HG03159 (cell line): Measurements from ENCODE around the gene TMEM14B.
"Not testable (repeated sequence)": the region's sequence is repeated elsewhere in the genome, so short reads cannot be mapped to it uniquely, and the experiment has no call there.

Experiments
- ATAC-seq: cut with Tn5 transposase; IDR thresholded peaks from one replicate; pipeline ENCODE4 v1.9.1; 2021; ENCODE audit warnings: mild to moderate bottlenecking, moderate library complexity; ENCODE audit not compliant: unreplicated experiment

TMEM14B gene

DNA sequence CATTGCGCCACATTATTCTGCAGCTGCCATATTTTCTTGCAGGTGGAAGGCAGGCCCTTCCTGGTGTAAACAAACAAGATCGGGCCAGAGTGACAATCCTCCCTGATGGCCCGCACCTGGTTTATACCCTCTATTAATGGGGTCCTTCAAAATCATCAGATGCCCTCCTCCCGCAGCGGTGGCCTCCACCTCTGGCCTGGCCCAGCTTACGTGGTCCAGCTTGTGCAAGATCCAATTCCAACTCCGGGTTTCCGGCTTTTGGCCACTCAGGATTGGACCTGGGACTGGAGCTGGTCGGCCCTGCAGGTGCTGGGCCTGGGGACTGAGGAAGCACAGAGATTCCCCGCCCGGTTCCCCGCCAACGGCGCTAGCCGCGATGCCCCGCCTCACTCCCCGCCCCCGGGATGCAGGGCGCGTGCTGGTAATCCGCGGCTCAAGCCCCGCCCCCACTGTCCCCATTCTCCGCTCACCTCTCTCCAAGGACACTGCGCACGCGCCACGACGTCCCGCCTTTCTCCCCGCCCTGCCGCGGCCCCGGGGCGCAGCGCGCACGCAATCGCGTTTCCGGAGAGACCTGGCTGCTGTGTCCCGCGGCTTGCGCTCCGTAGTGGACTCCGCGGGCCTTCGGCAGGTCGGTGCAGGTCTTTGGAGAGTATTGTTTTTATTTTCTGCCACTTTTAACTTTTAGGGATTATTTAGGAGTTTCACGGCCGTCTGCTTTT lies at the start of gene TMEM14B:
Gene TMEM14B (plus strand): TSS at position 555 of the 722 bp plus-strand sequence. CDS start 1,441 bp downstream, outside the sequence.
- ATAC-seq: peak; percentile 96

DNA sequence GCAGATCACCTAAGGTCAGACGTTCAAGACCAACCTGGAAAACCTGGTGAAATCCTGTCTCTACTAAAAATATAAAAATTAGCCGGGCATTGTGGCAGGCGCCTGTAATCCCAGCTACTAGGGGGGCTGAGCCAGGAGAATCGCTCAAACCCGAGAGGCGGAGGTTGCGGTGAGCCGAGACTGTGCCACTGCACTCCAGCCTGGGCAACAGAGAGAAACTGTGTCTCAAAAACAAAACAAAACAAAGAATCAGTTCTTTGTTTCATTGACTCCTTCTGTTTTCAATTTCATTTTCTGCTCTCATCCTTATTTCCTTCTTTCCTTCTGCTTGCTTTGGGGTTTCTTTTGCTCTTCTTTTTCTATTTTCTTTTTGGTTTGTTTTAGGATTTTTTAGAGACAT lies 33.6 kb upstream of the TMEM14B start:
- ATAC-seq: no peak

DNA sequence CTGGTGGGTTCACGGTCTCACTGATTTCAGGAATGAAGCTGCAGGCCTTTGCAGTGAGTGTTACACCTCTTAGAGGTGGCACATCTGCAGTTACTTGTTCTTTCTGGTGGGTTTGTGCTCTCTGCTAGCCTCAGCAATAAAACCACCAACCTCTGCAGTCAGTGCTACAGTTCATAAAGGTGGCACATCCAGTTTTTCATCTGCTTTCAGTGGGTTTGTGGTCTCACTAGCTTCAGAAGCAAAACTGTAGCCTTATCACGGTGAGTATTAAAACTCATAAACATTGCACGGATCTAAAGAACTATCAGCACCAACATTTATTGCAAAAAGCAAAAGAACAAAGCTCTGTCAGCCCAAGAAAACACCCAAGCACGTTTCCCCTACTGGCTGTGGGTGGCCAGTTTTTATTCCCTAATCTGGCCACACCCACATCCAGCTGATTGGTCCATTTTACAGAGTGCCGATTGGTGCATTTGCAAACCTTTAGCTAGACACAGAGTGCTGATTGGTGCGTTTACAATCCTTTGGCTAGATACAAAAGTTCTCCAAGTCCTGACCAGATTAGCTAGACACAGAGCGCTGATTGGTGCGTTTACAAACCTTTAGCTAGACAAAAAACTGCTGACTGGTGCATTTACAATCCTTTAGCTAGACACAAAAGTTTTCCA lies 28.2 kb upstream of the TMEM14B start:
- no peak for ATAC-seq

DNA sequence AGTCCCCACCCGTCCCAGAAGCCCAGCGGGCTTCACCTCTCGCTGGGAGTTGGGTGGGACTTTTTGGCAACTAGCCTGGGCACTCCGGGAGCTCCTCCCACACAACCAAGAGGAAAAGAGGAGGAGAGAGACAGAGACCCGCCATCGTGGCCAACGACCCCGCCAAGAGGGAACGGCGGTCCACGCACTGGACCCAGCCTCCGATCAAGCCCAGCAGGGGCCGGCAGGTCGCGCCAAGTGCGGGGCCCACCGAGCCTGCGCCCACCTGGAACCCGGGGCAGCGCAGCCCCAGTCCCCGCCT lies 27.7 kb upstream of the TMEM14B start:
- no peak for ATAC-seq

DNA sequence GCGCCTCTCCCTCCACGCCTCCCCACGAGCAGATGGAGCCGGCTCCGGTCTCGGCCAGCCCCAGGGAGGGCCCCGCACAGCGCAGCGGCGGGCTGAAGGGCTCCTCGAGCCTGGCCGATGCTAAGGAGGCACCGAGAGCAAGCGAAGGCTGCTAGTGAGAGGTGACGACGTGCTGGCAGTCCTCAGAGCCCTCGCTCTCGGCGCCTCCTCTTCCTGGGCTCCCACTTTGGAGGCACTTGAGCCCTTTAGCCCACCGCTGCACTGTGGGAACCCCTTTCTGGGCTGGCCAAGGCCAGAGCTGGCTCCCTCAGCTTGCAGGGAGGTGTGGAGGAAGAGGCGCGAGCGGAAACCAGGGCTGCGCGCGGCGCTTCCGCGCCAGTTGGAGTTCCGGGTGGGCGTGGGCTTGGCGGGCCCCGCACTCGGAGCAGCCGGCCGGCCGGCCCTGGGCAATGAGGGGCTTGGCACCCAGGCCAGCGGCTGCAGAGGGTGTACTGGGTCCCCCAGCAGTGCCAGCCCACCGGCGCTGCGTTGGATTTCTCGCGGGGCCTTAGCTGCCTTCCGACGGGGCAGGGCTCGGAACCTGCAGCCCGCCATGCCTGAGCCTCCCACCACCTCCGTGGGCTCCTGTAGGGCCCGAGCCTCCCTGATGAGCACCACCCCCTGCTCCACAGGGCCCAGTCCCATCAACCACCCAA lies 27.2 kb upstream of the TMEM14B start:
- peak; percentile 26 for ATAC-seq

DNA sequence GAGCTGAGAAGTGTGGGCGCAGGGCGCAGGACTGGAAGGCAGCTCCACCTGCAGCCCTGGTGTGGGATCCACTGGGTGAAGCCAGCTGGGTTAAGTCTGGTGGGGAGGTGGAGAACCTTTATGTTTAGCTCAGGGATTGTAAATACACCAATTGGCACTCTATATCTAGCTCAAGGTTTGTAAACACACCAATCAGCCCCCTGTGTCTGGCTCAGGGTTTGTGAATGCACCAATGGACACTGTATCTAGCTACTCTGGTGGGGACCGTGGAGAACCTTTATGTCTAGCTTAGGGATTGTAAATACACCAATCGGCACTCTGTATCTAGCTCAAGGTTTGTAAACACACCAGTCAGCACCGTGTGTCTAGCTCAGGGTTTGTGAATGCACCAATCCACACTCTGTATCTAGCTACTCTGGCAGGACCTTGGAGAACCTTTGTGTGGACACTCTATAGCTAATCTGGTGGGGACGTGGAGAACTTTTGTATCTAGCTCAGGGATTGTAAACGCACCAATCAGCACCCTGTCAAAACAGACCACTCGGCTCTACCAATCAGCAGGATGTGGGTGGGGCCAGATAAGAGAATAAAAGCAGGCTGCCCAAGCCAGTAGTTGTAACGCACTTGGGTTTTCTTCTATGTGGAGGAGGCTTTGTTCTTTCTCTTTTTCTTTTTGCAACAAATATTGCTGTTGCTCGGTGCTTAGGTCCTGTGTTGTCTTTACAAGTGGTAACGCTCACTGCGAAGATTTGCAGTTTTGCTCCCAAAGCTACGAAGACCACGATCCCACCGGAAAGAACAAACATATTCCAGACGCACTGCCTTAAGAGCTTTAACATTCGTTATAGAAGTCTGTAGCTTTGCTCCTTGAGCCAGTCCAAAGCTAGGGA lies 26.4 kb upstream of the TMEM14B start:
- ATAC-seq: not testable (repeated sequence)

GRCh38 chr6:10721850-10722569 lies 25.6 kb upstream of the TMEM14B start:
- no peak for ATAC-seq

GRCh38 chr6:10722570-10722819 lies 25.1 kb upstream of the TMEM14B start:
- ATAC-seq: no peak

- peak; percentile 96 for ATAC-seq
These were observed 24.6 kb upstream of the TMEM14B start, which contains the start of gene TMEM14C for GRCh38 chr6:10722820-10723566. TMEM14C (plus strand) TSS chr6:10723070; CDS start chr6:10724614, 1,544 bp downstream.

DNA sequence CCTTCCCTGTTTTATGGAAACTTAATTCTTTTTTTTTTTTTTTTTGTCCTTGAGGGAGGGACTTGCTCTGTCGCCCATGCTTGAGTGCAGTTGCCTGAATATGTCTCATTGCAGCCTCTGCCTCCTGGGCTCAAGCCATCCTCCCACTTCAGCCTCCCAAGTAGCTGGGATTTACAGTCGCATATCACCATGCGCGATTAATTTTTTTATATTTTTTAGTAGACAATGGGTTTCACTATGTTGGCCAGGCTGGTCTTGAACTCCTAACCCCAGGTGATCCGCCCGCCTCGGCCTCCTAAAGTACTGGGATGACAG lies 24.1 kb upstream of the TMEM14B start:
- no peak for ATAC-seq

DNA sequence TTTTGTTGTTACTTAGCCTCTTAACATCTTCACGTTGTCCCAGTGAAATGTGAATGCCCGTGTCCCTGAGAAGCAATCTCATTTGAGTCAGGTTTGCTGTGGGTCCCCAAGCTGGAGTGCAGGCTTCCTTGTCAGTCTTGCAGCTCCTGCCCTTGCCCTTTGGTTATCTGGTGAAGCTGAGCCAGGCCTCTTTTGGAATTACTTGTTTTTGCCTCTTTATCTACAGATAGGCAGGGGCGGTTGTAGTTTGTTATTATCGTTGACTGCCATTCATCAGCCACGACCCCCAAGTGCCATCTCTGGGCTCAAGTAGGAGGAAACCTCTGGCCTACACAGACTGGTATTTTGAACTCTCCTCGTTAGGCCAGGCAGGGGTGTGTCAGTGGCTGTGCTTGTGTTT lies 22.6 kb upstream of the TMEM14B start:
- no peak for ATAC-seq

DNA sequence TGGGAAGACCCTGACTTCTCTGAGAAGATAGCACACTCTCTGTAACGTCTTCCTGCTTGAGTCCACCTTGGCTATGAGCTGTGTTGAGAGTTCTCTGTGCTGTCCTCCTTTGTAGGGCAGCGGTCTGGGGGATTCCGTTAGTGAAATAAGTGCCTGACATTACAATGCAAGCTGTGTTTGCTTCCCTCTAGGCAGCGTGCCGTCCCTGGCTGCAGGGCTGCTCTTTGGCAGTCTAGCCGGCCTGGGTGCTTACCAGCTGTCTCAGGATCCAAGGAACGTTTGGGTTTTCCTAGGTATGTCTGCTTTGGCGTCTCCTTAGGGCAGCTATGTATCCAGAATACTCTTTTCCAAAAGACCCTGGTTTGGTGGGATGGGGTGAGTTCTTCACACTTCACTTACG lies 21.9 kb upstream of the TMEM14B start:
- no peak for ATAC-seq

DNA sequence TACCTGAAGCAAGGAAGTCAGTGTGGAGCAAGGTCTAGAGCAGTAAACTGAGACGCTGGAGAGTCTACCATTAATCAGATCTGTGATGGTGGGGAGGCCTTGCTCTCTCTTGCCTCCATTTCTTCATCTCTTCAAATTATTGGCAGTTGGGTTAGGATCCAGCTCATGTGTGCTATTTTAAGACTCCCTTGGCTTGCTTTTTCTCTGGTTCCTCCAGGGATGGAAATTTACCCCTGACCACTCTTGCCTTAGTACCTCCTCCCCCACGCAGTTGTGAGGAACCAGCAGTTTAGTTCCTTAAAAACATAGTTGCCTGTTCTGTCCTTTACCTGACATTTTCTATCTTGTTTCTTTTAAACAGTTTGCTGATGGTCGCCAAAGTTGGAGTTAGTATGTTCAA lies 17.4 kb upstream of the TMEM14B start:
- no peak for ATAC-seq

GRCh38 chr6:10733151-10733715 lies 14.4 kb upstream of the TMEM14B start:
- ATAC-seq: no peak

DNA sequence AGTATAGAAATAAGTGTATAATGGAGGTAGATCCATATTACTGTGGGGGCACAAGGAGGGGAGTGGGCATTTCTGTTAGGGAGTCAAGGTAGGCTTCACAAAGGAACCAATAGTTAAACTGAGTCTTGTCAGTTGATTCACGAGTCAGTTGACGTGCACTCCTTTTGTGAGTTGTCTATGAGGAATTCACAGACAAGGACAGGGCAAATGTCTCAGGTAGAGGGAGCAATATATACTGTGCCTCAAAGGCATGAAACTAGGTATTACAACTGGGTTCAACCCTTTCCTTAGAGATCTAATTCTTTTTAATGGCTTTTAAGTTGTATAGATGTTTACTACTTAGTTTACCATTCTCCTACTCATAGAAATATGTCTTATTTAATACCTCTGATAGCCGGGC lies 13.7 kb upstream of the TMEM14B start:
- no peak for ATAC-seq

GRCh38 chr6:10736731-10737130 lies 10.9 kb upstream of the TMEM14B start:
- ATAC-seq: no peak

GRCh38 chr6:10740061-10740460 lies 7.5 kb upstream of the TMEM14B start:
- no peak for ATAC-seq

- ATAC-seq: not testable (repeated sequence)
These were observed 6.0 kb upstream of the TMEM14B start for GRCh38 chr6:10741643-10742042.

DNA sequence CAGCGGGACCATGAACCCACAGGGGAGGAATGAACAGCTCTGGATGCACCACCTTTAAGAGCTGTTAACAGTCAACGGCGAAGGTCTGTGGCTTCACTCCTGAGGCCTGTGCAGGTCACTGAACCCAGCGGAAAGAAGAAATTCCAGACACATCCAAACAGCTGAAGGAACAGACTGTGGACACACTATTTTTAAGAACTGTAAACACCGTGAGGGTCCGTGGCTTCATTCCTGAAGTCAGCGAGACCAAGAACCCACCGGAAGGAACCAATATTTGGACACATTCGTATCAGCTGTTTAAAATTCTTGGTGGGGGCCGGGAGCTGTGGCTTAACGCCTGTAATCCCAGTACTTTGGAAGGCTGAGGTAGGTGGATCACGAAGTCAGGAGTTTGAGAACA lies 5.4 kb upstream of the TMEM14B start:
- ATAC-seq: no peak

- ATAC-seq: no peak
These were observed 4.1 kb upstream of the TMEM14B start for GRCh38 chr6:10743515-10743914.
